HK-2 (cell line): ENCODE measurements around the gene FOXD2.

Experiments used
- DNase-seq: peaks from one replicate; pipeline ENCODE4 v3.0.0-alpha.2; 2018; ENCODE audit not compliant: unreplicated experiment

FOXD2 gene

DNA sequence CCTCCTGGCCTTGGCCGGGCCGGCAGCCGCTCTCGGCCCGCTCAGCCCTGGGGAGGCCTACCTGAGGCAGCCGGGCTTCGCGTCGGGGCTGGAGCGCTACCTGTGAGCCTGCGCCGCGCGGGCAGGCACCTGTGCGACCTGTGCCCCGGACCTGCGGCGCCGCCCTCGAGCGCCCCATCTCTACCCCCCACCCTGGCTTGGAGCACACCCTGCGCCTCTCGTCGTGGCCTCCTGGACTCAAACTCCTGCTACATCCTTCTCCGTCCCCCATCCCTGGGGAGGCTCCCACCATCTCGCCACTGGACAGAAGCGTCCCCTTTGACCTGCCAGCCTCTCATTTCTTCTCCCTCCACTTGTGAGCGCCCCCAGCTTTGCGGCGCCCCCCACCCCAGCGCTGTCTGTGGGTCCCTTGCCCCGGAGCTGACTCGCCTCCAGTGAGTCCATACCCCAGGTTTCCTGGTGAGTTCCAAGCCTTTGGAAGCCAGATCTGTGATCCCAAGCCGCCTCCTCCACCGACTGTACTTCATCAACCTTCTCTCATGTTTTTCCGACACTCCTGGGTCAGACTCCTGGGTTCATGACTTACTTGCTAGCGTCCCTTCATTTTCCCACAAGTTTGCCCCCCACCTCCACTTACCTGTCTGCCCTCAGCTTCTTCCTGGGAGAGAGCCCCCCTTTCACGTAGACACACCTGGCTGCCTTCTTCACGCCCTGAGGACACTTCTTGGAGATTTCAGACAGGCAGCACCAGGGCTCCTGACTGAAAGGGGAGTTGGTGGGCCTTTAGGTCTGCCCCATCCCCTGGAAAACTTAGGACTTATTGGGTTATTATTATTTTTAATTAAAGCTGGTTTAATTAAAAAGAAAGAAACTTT is 20.4 kb upstream of the FOXD2 start:
- no peak for DNase-seq

DNA sequence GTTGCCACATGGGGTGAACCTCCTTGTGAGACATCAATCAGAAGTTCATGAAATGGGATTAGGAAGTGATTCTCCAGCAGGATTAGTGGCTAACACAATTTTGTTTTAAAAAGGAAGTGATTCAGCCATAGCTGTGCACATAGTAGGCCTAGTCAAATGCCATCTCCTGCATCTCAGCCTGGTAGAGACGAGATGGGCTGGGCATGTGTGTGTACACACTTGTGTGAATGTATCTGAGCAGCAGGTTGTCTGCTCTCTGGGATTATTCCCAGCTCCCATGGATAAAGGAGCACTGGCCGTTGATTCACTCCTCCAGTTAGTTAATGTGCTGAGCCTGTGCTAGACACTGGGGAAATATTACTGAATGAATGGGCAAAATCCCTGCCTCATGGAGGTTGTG is 19.7 kb upstream of the FOXD2 start:
- DNase-seq = no peak

DNA sequence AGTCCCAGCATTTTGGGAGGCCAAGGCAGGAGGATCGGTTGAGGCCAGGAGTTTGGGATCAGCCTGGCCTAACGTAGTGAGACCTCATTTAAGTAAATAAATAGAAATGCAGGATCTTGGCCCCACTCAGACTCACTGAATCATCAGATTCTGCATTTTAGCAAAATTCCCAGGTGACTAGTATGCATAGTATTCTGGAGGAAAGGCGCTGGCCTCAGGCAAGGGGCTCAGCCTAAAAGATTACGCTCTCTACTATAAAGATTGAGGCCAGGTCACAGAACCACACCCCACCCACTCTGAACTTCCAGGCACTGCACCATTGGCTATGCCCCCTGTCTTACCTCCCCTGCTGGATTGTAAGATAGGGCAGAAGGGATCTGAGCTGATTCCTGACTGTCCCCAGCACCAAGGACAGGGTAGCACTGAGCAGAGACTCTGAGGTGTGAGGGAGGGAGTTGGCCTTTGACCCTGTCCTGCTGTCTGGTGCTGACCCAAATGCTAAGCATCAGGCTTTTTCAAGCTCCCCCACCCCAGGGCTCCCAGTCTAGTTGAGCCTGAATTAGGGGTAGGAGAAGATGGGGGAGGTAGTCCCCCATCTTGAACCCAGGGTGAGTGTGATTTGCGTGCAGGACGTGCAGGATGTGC is 19.0 kb upstream of the FOXD2 start:
- no peak for DNase-seq

- DNase-seq = no peak
Measured at GRCh38 chr1:47420547-47420946, 17.3 kb upstream of the FOXD2 start.

DNA sequence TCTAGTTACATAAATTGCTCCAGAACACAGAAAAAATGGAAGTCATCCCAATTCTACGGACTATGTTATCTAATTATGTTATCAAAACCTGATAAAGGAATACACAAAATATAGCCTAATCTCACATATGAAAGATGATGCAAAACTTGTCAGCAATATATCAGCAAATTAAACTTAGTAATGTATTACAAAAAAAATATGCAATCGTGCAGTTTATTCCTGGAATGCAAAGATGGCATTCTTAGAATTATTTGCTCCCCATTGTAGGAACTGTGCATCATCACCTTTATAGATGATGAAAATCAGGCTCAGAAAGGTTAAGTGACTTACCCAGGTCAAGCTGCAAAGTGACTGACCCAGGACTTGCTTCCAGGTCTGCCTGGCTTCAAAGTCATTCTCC is 14.0 kb upstream of the FOXD2 start:
- DNase-seq = no peak

DNA sequence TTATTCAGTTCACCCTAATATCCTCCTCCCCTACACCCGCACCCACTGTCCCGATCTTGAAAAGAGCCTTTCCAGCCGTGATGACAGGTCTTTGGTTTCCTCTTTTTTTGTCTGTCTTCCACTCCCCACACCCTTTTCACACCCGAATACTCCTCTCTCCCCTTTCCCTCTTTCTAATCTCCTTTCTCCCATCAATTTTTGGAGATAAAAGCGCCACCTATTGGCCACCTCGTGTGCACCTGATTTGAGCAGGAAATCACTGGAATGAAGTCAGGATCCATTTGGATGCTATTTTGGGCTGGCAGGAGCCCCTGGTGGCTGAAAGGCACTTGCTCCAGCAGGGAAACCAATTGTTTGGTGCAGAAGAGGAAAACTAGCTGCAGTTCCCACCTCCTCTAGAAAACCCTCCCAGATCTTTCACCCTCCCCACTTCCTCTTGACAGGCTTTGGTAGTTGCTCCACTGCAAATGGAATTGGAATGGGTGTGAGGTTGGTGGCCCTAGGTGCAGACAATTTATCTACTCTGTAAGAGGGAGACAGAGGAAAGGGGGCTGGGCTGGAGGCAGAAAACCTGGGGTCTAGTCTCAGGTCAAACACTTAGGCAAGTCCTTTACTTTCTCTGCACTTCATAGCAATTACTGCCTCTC is 13.4 kb upstream of the FOXD2 start:
- peak; percentile 37 for DNase-seq

DNA sequence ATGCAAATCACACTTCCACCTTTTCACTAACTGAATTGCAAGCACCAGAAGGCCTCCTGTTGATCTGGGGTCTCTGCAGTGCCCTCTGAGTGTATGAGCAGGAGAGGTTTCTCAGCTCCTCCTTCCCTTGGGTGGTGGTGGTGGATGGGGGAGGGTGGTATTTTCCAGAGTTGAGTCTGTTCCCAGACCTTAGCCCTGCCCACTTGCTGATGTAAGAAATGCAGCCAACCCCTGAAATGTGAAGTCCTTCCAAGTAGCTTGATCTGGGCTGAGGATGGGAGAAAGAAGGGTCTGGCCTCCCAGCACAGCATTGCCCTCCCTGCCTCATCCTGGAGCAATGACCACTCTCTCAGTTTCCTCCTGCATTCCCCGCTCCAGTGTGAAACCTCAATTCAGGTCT is 6.3 kb upstream of the FOXD2 start:
- DNase-seq = no peak

- DNase-seq = no peak
Measured at GRCh38 chr1:47432071-47433036, 5.5 kb upstream of the FOXD2 start.

- DNase-seq = no peak
Measured at GRCh38 chr1:47433037-47433421, 4.8 kb upstream of the FOXD2 start.

GRCh38 chr1:47433477-47434050 is 4.3 kb upstream of the FOXD2 start:
- DNase-seq = no peak

DNA sequence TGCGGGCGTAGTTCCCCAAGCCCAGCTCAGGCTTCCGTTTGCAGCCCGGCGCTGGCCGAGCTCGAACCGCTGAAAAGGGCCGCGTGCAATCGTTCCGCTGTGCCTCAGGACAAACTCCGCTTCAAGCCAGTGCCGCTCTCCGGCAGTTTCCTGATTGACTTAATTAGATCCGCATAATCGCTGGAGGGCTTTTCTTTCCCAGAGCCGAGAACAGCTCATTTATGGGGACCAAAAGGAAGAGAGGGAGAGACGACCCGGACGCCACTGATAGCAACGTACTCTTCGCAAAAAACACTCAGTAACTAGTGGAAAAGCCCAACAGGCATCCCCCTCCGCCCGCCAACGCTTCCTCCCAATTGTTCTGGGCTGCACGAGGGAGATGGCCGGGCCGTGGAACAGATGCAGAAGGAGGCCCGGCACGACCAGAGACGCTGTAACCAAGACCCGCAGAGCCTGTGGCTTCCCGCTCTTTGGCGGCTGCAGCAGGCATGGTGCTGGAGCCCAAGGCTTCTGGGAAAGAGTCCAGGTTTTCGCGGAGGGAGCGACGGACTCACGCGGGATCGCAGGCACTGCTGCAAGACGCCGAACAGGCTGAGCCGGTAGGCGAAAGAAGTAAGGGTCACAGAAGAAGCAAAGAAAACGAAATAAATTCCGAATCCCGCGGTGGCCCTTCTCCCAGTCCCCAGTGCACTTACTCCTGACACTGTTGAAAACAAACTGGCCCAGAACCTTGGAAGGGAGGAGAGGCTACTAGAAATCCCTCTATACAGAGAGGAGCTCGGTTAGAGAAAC is 3.6 kb upstream of the FOXD2 start:
- no peak for DNase-seq

- no peak for DNase-seq
Measured at GRCh38 chr1:47435506-47436303, 2.1 kb upstream of the FOXD2 start.

DNA sequence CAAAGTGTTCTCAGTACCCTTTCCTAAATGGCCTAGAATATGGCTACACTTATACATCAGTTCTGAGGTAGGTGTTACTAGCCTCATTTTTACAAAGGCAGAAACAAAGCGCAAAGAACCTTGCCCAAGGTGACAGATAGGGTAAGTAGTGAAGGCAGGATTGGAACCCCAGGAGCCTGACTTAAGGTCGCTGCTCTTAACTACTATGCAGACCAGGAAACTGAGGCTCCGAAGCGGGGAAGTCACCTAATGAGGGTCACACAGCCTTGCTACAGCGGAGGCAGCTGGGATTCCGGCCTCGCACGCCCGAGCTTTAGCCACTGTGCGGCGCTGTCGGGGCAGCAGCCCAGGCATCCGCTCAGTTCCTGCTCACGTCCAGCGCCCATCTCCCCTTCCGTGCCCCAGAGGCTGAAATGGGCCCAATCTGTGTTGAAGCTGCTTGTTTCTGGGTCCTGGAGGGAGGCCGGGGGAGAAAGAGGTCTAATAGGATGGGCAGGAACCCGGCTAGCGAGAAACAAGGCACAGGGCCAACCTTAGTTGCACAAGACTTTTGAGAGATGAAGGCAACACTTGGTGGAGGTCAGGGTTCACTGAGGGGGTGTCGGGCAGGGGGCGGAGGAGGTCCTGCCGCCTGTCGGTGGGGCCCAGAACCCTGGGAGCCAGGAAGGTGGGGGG is 1.4 kb upstream of the FOXD2 start:
- peak; percentile 79 for DNase-seq

- peak; percentile 52 for DNase-seq
Measured at GRCh38 chr1:47436979-47437446, 831 bp upstream of the FOXD2 start.

DNA sequence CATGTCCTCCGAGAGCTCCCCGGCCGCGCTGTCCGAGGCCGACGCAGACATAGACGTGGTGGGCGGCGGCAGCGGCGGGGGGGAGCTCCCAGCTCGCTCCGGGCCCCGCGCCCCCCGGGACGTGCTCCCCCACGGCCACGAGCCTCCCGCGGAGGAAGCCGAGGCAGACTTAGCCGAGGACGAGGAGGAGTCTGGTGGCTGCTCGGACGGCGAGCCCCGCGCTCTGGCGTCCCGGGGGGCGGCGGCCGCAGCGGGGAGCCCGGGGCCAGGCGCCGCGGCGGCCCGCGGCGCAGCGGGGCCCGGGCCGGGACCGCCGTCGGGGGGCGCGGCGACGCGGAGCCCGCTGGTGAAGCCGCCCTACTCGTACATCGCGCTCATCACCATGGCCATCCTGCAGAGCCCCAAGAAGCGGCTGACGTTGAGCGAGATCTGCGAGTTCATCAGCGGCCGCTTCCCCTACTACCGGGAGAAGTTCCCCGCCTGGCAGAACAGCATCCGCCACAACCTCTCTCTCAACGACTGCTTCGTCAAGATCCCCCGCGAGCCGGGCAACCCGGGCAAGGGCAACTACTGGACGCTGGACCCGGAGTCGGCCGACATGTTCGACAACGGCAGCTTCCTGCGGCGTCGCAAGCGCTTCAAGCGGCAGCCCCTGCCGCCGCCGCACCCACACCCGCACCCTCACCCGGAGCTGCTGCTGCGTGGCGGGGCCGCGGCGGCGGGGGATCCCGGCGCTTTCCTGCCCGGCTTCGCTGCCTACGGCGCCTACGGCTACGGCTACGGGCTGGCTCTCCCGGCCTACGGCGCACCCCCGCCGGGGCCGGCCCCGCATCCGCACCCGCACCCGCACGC is 547 bp downstream of the FOXD2 start:
- no peak for DNase-seq

DNA sequence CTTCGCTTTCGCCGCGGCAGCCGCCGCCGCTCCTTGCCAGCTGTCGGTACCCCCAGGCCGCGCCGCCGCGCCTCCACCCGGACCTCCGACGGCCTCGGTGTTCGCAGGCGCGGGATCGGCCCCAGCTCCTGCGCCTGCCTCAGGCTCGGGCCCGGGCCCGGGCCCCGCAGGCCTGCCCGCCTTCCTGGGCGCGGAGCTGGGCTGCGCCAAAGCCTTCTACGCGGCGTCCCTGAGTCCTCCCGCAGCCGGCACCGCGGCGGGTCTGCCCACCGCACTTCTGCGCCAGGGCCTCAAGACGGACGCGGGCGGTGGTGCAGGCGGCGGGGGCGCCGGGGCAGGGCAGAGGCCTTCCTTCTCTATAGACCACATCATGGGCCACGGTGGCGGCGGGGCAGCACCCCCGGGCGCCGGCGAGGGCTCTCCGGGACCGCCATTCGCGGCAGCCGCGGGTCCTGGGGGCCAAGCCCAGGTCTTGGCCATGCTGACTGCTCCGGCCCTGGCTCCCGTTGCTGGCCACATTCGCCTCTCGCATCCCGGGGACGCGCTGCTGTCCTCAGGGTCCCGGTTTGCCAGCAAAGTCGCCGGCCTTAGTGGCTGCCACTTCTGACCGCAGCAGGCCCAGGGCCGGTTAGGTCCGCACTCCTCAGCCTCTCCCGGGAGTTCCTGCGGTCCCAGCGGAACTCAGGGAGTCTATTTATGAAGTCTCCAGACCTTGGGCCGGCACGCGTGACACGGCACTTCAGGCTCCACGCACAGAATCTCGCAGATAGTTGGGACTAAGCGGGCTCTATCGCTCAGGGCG is 1.4 kb downstream of the FOXD2 start:
- DNase-seq = no peak
